BJ (cell line): Measurements from ENCODE around the gene CCDC30. TPM values are rescaled to one million over a fixed set of nuclear protein-coding genes. Genes with fewer than 3 reads are reported as not detected.

Experiments
- CTCF ChIA-PET: fragments of 350-600 bp; formaldehyde crosslinking; extraction: SDS; loops from one replicate; lab custom pipeline; 2021; ENCODE audit warnings: antibody characterized with exemption, inconsistent platforms; lab: Yijun Ruan, JAX
- POLR2A ChIA-PET: fragments of 300-600 bp; sonication (Branson Sonifier 250); formaldehyde crosslinking; extraction: SDS; loops from one replicate; lab custom pipeline; 2021; ENCODE audit warnings: antibody characterized with exemption; lab: Charles Lee
- DNase-seq: peaks from one replicate; pipeline ENCODE4 v3.0.0-alpha.2; 2011; ENCODE audit warnings: low read depth
- H3K27me3 ChIP-seq: 2 replicates; pipeline ENCODE4 v1.6.0; 2011; ENCODE audit warnings: low read length; ENCODE audit not compliant: control insufficient read depth, insufficient read depth
- H3K36me3 ChIP-seq: 2 replicates; pipeline ENCODE4 v1.5.1; 2011; ENCODE audit warnings: low read length; ENCODE audit not compliant: control insufficient read depth, insufficient read depth
- H3K4me3 ChIP-seq: 2 replicates; pipeline ENCODE4 v1.5.1; 2011; ENCODE audit warnings: low read depth, mild to moderate bottlenecking, control low read depth, low read length
- CTCF ChIP-seq: IDR thresholded peaks from 2 replicates; pipeline ENCODE4 v1.5.1; 2011; ENCODE audit warnings: low read depth, mild to moderate bottlenecking, control low read depth, inconsistent platforms, low read length, moderate library complexity; ENCODE audit not compliant: insufficient read depth
- polyA plus RNA-seq: library from polyadenylated mRNA; depleted of rRNA; stranded (reverse); fragments of >200 nt; gene quantifications from 2 replicates; pipeline ENCODE4 v1.2.3, GENCODE V29; 2011

Gene CCDC30
- polyA plus RNA-seq, 1 experiment: 0.26 TPM

GRCh38 chr1:42449256-42449655, 13.8 kb upstream of the CCDC30 start:
- no peaks in the 10 kb centered on the region; the same call in 1 of the 2 replicates for H3K27me3 ChIP-seq
- no peaks in the 10 kb centered on the region for H3K36me3 ChIP-seq
- TF ChIP-seq CTCF: no peak
- ChIA-PET CTCF (no interaction called here), POLR2A (no interaction called here)
- H3K4me3 ChIP-seq: no peak overlapping the region
- DNase-seq: no peak

GRCh38 chr1:42450061-42450460, 13.0 kb upstream of the CCDC30 start:
- ChIA-PET POLR2A (no interaction called here), CTCF (no interaction called here)
- no peak for TF ChIP-seq CTCF
- H3K27me3 ChIP-seq: no peaks in the 10 kb centered on the region; the same call in 1 of the 2 replicates
- H3K36me3 ChIP-seq: no peaks in the 10 kb centered on the region
- DNase-seq: no peak
- H3K4me3 ChIP-seq: no peak overlapping the region

GRCh38 chr1:42453386-42453785, 9.7 kb upstream of the CCDC30 start:
- H3K4me3 ChIP-seq: no peak overlapping the region
- DNase-seq: no peak
- POLR2A ChIA-PET: no interaction called here
- CTCF ChIA-PET: no interaction called here
- no peaks in the 10 kb centered on the region; the same call in 1 of the 2 replicates for H3K27me3 ChIP-seq
- TF ChIP-seq CTCF: no peak
- no peaks in the 10 kb centered on the region for H3K36me3 ChIP-seq

- ChIA-PET CTCF (interaction anchor here (0.7 kb wide), 1 partner anchor 835 kb away, joined by 3 read pairs; no protein-coding TSS in a partner anchor), POLR2A (no interaction called here)
- no peak overlapping the region for H3K4me3 ChIP-seq
- no peak for DNase-seq
- H3K36me3 ChIP-seq: no peaks in the 10 kb centered on the region
- no peaks in the 10 kb centered on the region; the same call in 1 of the 2 replicates for H3K27me3 ChIP-seq
- no peak for TF ChIP-seq CTCF
Observed at GRCh38 chr1:42454403-42454802, 8.7 kb upstream of the CCDC30 start.

GRCh38 chr1:42456010-42456753, 6.9 kb upstream of the CCDC30 start, which contains the start of the genes PPCS and ZMYND12:
TSS of gene PPCS (plus strand) at chr1:42456543. CDS start at chr1:42456566, 23 bp downstream.
TSS of gene ZMYND12 (minus strand) at chr1:42456022. CDS start at chr1:42455997, 25 bp downstream.
- POLR2A ChIA-PET: no interaction called here
- DNase-seq: peak; percentile 26
- TF ChIP-seq CTCF: no peak
- CTCF ChIA-PET: interaction anchor here (0.9 to 1.4 kb wide), 2 partner anchors 279 to 283 kb away, joined by 3 to 4 read pairs; no protein-coding TSS in a partner anchor
- Histone ChIP-seq H3K4me3 (peak within 1 kb of the TSS; percentile 60), H3K27me3 (no peaks in the 10 kb centered on the region; the same call in 1 of the 2 replicates), H3K36me3 (no peaks in the 10 kb centered on the region; the same call in 1 of the 2 replicates)
